NCI-H2107 (cell line): ENCODE measurements around the gene EDEM2.
"Not testable (repeated sequence)": the region's sequence is repeated elsewhere in the genome, so short reads cannot be mapped to it uniquely, and the experiment has no call there.

Experiments used
- DNase-seq: peaks from one replicate; lab custom pipeline; 2025; lab: John Stamatoyannopoulos, UW

EDEM2 gene

GRCh38 chr20:35171438-35171752 is 24.3 kb upstream of the EDEM2 start:
- no peak for DNase-seq

GRCh38 chr20:35168701-35169409 is 21.7 kb upstream of the EDEM2 start:
- not testable (repeated sequence) for DNase-seq

GRCh38 chr20:35167787-35168186 is 20.7 kb upstream of the EDEM2 start:
- DNase-seq: no peak

DNA sequence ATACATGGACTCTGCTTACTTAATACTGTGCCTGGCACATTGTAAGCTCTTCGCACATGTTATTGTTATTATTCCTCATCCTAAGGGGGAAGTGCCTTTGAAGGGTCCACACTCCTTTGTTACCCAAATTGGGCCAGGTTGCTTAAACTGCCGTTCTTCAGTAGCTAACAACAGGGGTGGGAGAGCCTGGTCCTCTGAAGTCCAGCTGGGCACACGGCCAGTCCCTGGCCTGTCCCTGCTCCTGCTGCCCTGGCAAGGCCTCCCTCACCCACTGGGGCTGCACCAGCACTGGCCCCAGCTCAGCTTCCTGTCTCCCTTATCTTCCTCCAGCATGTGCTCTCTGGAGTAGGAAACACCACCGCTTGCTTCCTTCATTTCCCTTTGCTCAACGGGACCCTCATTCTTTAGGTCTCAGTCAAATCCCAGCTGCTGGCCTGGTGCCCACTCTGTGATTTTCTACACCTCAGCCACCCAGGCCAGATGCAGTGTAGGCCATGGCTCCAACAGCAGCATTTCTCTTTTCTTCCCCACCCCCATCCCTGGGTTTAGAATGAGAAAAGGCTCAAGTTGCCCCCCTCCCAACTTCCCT is 19.2 kb upstream of the EDEM2 start:
- no peak for DNase-seq

DNA sequence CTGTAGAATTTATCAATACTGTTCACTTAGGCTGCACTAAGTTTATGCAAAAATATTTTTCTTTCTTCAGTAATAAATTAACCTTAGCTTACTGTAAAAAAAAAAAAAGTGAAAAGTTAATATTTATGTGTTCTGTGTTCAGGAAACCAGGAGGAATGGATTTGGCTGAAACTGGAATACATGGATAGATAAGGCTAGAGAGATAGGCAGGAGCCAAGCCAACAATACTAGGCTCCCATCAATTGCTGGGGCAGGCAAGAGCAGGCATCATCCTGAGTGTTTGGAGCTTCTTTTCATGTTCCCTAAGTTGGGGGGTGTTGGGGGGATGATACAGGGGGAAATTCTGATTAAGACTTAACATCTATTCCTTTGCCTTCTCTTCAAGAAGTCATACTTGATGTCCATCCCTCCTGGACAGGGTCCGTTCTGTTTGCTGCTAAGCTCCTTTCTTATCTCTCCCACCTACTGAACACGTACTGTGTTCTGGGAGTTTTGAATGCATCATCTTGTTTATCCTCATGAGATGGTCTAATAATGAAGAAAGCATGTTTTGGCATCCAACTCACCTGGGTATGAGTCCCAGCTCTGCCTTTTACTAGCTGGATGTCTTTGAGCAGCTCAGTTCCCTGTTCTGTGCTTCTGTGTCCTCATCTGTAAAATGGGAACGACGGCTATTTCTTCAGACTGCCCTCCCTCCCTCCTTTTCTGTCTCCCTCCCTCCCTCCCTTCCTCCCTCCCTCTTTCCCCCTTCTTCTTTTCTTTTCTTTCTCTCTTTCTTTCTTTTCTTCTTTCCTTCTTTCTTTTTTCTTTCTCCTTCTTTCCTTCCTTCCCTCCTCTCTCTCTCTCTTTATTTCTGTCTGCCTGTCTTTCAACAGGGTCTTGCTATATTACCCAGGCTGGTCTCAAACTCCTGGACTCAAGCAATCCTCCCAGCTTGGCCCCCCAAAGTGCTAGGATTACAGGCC is 18.4 kb upstream of the EDEM2 start:
- no peak for DNase-seq

DNA sequence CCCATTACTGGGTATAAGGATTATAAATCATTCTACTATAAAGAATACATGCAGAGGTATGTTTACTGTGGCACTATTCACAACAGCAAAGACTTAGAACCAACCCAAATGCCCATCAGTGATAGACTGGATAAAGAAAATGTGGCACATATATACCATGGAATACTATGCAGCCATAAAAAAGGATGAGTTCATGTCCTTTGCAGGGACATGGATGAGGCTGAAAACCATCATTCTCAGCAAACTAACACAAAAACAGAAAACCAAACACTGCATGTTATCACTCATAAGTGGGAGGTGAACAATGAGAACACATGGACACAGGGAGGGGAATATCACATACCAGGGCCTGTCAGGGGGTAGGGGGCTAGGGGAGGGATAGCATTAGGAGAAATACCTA is 17.4 kb upstream of the EDEM2 start:
- DNase-seq: not testable (repeated sequence)

DNA sequence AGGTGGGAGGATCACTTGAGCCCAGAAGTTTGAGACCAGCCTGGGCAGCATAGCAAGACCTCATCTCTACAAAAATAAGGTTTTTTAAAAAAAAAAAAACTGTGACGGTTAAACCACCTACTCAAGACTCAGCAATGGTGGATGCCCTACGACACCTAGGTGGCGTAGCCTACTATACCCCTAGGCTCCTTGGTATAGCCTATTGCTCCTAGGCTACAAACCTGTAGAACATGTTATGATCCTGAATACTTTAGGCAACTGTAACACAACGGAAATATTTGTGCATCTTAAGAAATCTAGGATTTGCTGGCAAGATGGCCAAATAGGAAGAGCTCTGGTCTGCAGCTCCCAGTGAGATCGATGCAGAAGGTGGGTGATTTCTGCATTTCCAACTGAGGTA is 13.2 kb upstream of the EDEM2 start:
- not testable (repeated sequence) for DNase-seq

DNA sequence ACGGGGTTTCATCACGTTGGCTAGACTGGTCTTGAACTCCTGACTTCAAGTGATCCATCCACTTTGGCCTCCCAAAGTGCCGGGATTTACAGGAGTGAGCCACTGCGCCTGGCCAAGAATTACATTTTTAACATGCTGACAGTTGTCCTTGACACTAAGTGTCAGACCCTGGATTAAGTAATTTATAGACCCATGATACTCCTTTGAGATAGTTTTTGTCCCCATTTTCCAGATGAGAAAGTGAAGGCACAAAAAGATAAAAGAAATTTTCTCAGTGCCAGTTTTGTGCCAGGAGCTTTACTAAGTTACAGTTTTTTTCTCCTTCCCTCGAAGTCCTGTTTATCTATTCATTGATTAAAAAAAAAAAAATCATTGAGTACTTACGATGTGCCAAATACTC is 9.8 kb upstream of the EDEM2 start:
- no peak for DNase-seq

GRCh38 chr20:35155936-35156335 is 8.8 kb upstream of the EDEM2 start:
- no peak for DNase-seq

GRCh38 chr20:35151736-35152135 is 4.6 kb upstream of the EDEM2 start:
- DNase-seq: no peak

GRCh38 chr20:35150846-35151579 is 3.9 kb upstream of the EDEM2 start:
- DNase-seq: no peak

- DNase-seq: not testable (repeated sequence)
Measured at GRCh38 chr20:35147575-35148071, 487 bp upstream of the EDEM2 start.

DNA sequence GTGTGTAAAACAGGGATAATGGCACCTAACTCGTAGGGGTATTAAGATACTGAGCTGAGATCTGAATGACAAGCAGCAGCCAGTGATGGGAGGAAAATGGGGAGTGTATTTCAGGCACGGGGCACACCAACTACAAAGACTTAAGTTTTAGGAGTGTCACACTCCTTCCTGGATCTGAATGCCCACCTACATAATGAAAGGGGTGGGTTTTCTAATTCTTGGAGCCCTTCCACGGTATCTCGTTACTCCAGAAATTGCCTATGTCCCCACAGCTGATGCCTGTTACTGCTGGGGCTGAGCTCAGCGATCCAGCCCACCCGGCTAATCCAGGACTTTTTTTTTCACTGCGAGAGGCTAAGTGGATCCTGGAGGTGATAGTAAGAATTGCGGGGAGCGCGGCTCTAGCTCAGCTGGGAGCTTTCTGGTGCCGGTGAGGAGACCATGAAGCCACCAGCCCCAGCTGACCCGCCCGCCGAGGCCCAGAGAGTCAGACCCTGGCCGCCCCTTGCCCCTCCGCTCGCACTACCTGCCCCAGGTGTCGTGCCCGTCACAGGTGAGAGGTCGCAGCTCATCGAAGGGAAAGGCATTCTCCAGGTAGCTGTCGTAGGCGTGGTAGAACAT is 727 bp downstream of the EDEM2 start:
- no peak for DNase-seq

GRCh38 chr20:35145141-35145564 is 2.0 kb downstream of the EDEM2 start:
- DNase-seq: no peak

GRCh38 chr20:35144694-35145093 is 2.4 kb downstream of the EDEM2 start:
- DNase-seq: no peak

- DNase-seq: no peak
Measured at GRCh38 chr20:35135867-35136586, 11.1 kb downstream of the EDEM2 start.

- no peak for DNase-seq
Measured at GRCh38 chr20:35134880-35135279, 12.3 kb downstream of the EDEM2 start.

GRCh38 chr20:35134472-35134871 is 12.7 kb downstream of the EDEM2 start:
- no peak for DNase-seq

- no peak for DNase-seq
Measured at GRCh38 chr20:35133735-35134134, 13.4 kb downstream of the EDEM2 start.

DNA sequence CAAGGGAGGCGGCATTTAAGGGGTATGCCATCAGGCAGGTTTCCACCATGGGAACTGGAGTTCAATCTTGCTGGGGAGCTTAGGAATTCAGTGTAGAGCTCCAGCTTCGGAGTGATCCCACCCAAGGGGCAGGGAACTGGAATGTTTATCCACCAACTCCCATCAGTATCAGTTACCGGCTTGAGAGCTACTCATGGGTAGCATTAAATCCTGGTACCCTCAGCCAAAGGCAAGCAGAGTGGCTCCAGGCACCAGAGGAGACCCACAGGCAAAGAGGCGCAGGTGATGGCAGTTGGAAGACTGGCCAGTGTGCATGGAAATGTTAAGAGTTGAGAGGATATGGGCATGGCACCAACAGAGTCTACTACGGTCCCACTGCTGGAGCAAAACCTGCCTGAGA is 14.1 kb downstream of the EDEM2 start:
- DNase-seq: no peak

GRCh38 chr20:35131934-35132333 is 15.2 kb downstream of the EDEM2 start:
- no peak for DNase-seq
